ENCODE data around the gene ENTPD8.

Gene ENTPD8

GRCh38 chr9:137441289-137441934 is at the start of gene ENTPD8:
Gene ENTPD8 (minus strand): TSS chr9:137441357. CDS start chr9:137438285, 3,072 bp downstream.
- no peak for DNase-seq (ENCODE audit: low read depth, low spot score)

GRCh38 chr9:137490532-137491186 is 49.5 kb upstream of the ENTPD8 start:
- no peak for DNase-seq (ENCODE audit: low read depth, low spot score)

- DNase-seq (ENCODE audit: low read depth, low spot score) = no peak
These were observed 47.7 kb upstream of the ENTPD8 start for GRCh38 chr9:137488906-137489305.

GRCh38 chr9:137488327-137488653 is 47.1 kb upstream of the ENTPD8 start:
- DNase-seq (ENCODE audit: low read depth, low spot score) = no peak

- DNase-seq (ENCODE audit: low read depth, low spot score) = no peak
These were observed 46.5 kb upstream of the ENTPD8 start for GRCh38 chr9:137487454-137488326.

GRCh38 chr9:137486545-137487453 is 45.6 kb upstream of the ENTPD8 start:
- no peak for DNase-seq (ENCODE audit: low read depth, low spot score)

- DNase-seq (ENCODE audit: low read depth, low spot score) = no peak
These were observed 45.0 kb upstream of the ENTPD8 start for GRCh38 chr9:137486141-137486490.

- no peak for DNase-seq (ENCODE audit: low read depth, low spot score)
These were observed 44.4 kb upstream of the ENTPD8 start for GRCh38 chr9:137485343-137486140.

- DNase-seq (ENCODE audit: low read depth, low spot score) = no peak
These were observed 43.6 kb upstream of the ENTPD8 start for GRCh38 chr9:137484551-137485315.

GRCh38 chr9:137482094-137482781 is 41.1 kb upstream of the ENTPD8 start:
- no peak for DNase-seq (ENCODE audit: low read depth, low spot score)

GRCh38 chr9:137480686-137481683 is 39.8 kb upstream of the ENTPD8 start:
- DNase-seq (ENCODE audit: low read depth, low spot score) = no peak

GRCh38 chr9:137479892-137480685 is 38.9 kb upstream of the ENTPD8 start:
- no peak for DNase-seq (ENCODE audit: low read depth, low spot score)

- DNase-seq (ENCODE audit: low read depth, low spot score) = no peak
These were observed 38.1 kb upstream of the ENTPD8 start for GRCh38 chr9:137478962-137479861.

- DNase-seq (ENCODE audit: low read depth, low spot score) = no peak
These were observed 37.4 kb upstream of the ENTPD8 start for GRCh38 chr9:137478613-137478961.

GRCh38 chr9:137477778-137478612 is 36.8 kb upstream of the ENTPD8 start:
- DNase-seq (ENCODE audit: low read depth, low spot score) = no peak

- no peak for DNase-seq (ENCODE audit: low read depth, low spot score)
These were observed 35.7 kb upstream of the ENTPD8 start for GRCh38 chr9:137476856-137477255.

Measured in activated naive CD8-positive, alpha-beta T cell treated with anti-CD3 and anti-CD28 coated beads, Interleukin-2, amount 50 U/mL, for 16 hours (primary cell).